ENCODE measurements around the gene EPB41L4A. TPM values are rescaled to one million over a fixed set of nuclear protein-coding genes. Genes with fewer than 3 reads are reported as not detected.
"Not testable (repeated sequence)": the region's sequence is repeated elsewhere in the genome, so short reads cannot be mapped to it uniquely, and the experiment has no call there.

The EPB41L4A gene
- total and polyA plus RNA-seq, 4 donors, result 23.4 to 67.5 (median 40.4) TPM

DNA sequence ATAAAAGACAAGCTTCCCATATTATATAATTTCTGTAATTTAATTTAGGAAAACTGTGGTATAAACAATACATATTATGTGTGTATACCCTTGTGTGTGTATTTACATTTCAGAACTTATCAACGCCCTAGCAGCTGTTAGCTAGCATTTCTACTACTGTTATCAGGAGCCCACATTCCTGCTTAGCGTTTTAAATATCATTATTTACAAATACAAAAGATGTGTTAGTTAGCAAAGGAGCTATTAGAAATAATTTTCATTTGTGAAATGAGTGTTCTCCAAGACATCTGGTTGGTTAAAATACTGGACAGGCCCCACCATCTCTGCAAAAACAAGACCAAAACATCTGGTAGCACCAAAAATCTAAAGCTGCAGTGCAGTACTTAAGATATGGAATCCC is 48.0 kb downstream of the EPB41L4A start:
- Histone ChIP-seq H3K4me3 (ENCODE audit: low read depth, low read length) (no peak overlapping the region), H3K36me3 (ENCODE audit: control insufficient read depth, insufficient read depth, low read length) (no peaks in the 10 kb centered on the region), H3K4me1 (ENCODE audit: control insufficient read depth, insufficient read depth, low read length) (no peaks in the 10 kb centered on the region), H3K27me3 (ENCODE audit: control insufficient read depth, insufficient read depth, low read length) (no peaks in the 10 kb centered on the region), H3K27ac (ENCODE audit: low read depth, low read length) (no peak overlapping the region), H3K9me3 (ENCODE audit: control insufficient read depth, insufficient read depth, low read length) (no peaks in the 10 kb centered on the region)
- no CpG with 5 or more reads among the region's 2 CpGs for WGBS (ENCODE audit: insufficient coverage)
- no peak for DNase-seq (ENCODE audit: low read depth in 4 of 6, low spot score in 6 of 6)

DNA sequence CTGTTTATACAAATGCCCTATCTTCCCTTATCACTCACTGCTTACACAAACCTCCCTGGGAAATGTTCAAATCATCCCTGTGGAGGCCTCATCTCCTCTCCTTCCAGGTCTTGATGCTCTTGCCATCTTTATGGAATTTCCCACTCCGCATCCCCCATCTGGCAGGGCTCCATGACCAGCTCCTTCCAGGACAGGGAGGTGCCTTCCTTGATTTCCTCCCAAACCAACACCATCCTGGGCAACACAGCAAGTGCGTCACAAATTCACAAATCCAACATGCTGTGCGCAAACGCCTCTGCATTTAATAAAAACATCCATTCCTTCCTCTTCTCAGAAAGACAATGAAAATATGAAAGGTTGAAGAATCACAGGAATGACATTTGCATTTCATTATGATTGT is 51.7 kb downstream of the EPB41L4A start:
- Histone ChIP-seq H3K36me3 (ENCODE audit: control insufficient read depth, insufficient read depth, low read length) (no peaks in the 10 kb centered on the region), H3K27me3 (ENCODE audit: control insufficient read depth, insufficient read depth, low read length) (no peaks in the 10 kb centered on the region), H3K4me3 (ENCODE audit: low read depth, low read length) (no peak overlapping the region), H3K9me3 (ENCODE audit: control insufficient read depth, insufficient read depth, low read length) (no peaks in the 10 kb centered on the region), H3K27ac (ENCODE audit: low read depth, low read length) (no peak overlapping the region), H3K4me1 (ENCODE audit: control insufficient read depth, insufficient read depth, low read length) (no peaks in the 10 kb centered on the region)
- WGBS (ENCODE audit: insufficient coverage), result 79% methylated on average over 1 of the region's 4 CpGs
- DNase-seq (ENCODE audit: low read depth in 4 of 6, low spot score in 6 of 6), result no peak

GRCh38 chr5:112366987-112367386 is 52.1 kb downstream of the EPB41L4A start:
- Histone ChIP-seq H3K27ac (ENCODE audit: low read depth, low read length) (no peak overlapping the region), H3K27me3 (ENCODE audit: control insufficient read depth, insufficient read depth, low read length) (no peaks in the 10 kb centered on the region), H3K4me1 (ENCODE audit: control insufficient read depth, insufficient read depth, low read length) (no peaks in the 10 kb centered on the region), H3K36me3 (ENCODE audit: control insufficient read depth, insufficient read depth, low read length) (no peaks in the 10 kb centered on the region), H3K4me3 (ENCODE audit: low read depth, low read length) (no peak overlapping the region), H3K9me3 (ENCODE audit: control insufficient read depth, insufficient read depth, low read length) (no peaks in the 10 kb centered on the region)
- no peak for DNase-seq (ENCODE audit: low read depth in 4 of 6, low spot score in 6 of 6)
- WGBS (ENCODE audit: insufficient coverage), result 63% methylated on average over 2 of the region's 2 CpGs

- H3K27ac ChIP-seq (ENCODE audit: low read depth, low read length); DNase-seq (ENCODE audit: low read depth in 4 of 6, low spot score in 6 of 6); H3K9me3 ChIP-seq (ENCODE audit: control insufficient read depth, insufficient read depth, low read length); H3K4me1 ChIP-seq (ENCODE audit: control insufficient read depth, insufficient read depth, low read length); H3K27me3 ChIP-seq (ENCODE audit: control insufficient read depth, insufficient read depth, low read length); H3K4me3 ChIP-seq (ENCODE audit: low read depth, low read length); H3K36me3 ChIP-seq (ENCODE audit: control insufficient read depth, insufficient read depth, low read length): not testable (repeated sequence)
- 90% methylated on average over 20 of the region's 26 CpGs for WGBS (ENCODE audit: insufficient coverage)
Observed at GRCh38 chr5:112360740-112361139, 58.3 kb downstream of the EPB41L4A start.

DNA sequence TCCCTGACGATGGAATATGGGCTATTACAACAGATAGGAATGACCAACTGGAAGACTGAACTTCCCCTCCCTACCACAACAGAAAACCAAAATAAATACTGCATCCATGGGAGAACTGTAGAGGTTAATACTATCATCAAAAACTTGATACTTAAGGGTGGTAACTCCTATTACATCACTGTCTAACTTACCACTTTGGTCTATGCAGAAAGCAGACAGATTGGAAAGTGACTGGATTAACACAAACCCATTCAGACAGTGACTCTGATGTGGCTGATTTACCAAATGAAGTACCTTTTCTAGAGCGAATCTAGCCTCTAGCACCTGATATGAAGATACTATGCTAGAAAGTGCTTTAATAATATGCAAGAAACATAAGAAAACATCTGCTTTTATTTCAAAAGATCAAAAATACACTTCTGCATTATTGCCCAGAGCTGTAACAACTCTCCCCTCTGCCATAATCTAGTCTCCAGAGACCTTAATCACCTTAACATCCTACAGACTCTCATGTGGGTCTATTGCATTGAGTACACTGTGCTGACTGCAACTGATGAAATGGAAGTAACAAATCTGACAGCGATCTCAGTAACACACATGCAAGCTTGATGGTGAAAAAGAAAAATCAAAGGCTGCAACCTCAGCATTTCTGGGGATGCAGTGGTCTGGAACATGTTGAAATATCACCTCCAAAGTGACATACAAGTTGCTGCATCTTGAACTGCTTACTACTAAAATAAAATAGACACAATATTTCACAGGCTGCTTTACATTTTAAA is 62.7 kb downstream of the EPB41L4A start:
- Histone ChIP-seq H3K9me3 (ENCODE audit: control insufficient read depth, insufficient read depth, low read length) (no peaks in the 10 kb centered on the region), H3K4me1 (ENCODE audit: control insufficient read depth, insufficient read depth, low read length) (no peaks in the 10 kb centered on the region), H3K27me3 (ENCODE audit: control insufficient read depth, insufficient read depth, low read length) (no peaks in the 10 kb centered on the region), H3K4me3 (ENCODE audit: low read depth, low read length) (no peak overlapping the region), H3K27ac (ENCODE audit: low read depth, low read length) (no peak overlapping the region), H3K36me3 (ENCODE audit: control insufficient read depth, insufficient read depth, low read length) (peaks cover 3% of the 10 kb centered on the region)
- WGBS (ENCODE audit: insufficient coverage), result no CpG with 5 or more reads among the region's 3 CpGs
- DNase-seq (ENCODE audit: low read depth in 4 of 6, low spot score in 6 of 6), result peak in 1 of 6 donors; percentile 44

GRCh38 chr5:112355058-112355685 is 63.9 kb downstream of the EPB41L4A start:
- DNase-seq (ENCODE audit: low read depth in 4 of 6, low spot score in 6 of 6), result peak in 1 of 6 donors; percentile 23
- Histone ChIP-seq H3K36me3 (ENCODE audit: control insufficient read depth, insufficient read depth, low read length) (peaks cover 3% of the 10 kb centered on the region), H3K27ac (ENCODE audit: low read depth, low read length) (peak overlapping the region; percentile 25), H3K4me1 (ENCODE audit: control insufficient read depth, insufficient read depth, low read length) (no peaks in the 10 kb centered on the region), H3K9me3 (ENCODE audit: control insufficient read depth, insufficient read depth, low read length) (no peaks in the 10 kb centered on the region), H3K4me3 (ENCODE audit: low read depth, low read length) (no peak overlapping the region), H3K27me3 (ENCODE audit: control insufficient read depth, insufficient read depth, low read length) (no peaks in the 10 kb centered on the region)
- 83% methylated on average over 1 of the region's 5 CpGs for WGBS (ENCODE audit: insufficient coverage)

DNA sequence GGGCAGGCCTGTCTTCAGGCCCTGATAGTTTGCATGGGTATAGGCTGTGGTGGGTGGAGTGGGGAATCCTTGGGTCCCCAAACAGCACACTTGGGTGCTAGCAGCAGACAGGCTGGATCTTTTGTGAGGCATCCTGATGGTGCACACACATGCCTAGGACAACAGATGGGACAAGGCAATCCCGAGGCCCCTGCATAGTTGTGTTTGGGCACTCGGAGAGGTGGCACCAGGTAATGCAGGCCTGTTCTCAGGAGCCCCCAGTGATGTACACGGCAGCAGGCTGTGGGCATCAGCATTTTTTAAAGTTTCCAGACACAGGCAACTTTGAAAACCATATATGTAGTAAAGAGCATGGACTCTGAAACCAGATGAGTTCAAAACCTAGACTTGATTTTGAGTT is 65.4 kb downstream of the EPB41L4A start:
- no peak for DNase-seq (ENCODE audit: low read depth in 4 of 6, low spot score in 6 of 6)
- no peaks in the 10 kb centered on the region for H3K4me1 ChIP-seq (ENCODE audit: control insufficient read depth, insufficient read depth, low read length)
- H3K4me3 ChIP-seq (ENCODE audit: low read depth, low read length), result no peak overlapping the region
- H3K27ac ChIP-seq (ENCODE audit: low read depth, low read length), result no peak overlapping the region
- WGBS (ENCODE audit: insufficient coverage), result 76% methylated on average over 3 of the region's 3 CpGs
- peaks cover 3% of the 10 kb centered on the region for H3K36me3 ChIP-seq (ENCODE audit: control insufficient read depth, insufficient read depth, low read length)
- no peaks in the 10 kb centered on the region for H3K27me3 ChIP-seq (ENCODE audit: control insufficient read depth, insufficient read depth, low read length)
- H3K9me3 ChIP-seq (ENCODE audit: control insufficient read depth, insufficient read depth, low read length), result no peaks in the 10 kb centered on the region

GRCh38 chr5:112351225-112351624 is 67.9 kb downstream of the EPB41L4A start:
- H3K4me3 ChIP-seq (ENCODE audit: low read depth, low read length), result no peak overlapping the region
- H3K4me1 ChIP-seq (ENCODE audit: control insufficient read depth, insufficient read depth, low read length), result no peaks in the 10 kb centered on the region
- WGBS (ENCODE audit: insufficient coverage), result no CpG with 5 or more reads among the region's 3 CpGs
- no peaks in the 10 kb centered on the region for H3K27me3 ChIP-seq (ENCODE audit: control insufficient read depth, insufficient read depth, low read length)
- H3K27ac ChIP-seq (ENCODE audit: low read depth, low read length), result no peak overlapping the region
- H3K36me3 ChIP-seq (ENCODE audit: control insufficient read depth, insufficient read depth, low read length), result peaks cover 3% of the 10 kb centered on the region
- no peaks in the 10 kb centered on the region for H3K9me3 ChIP-seq (ENCODE audit: control insufficient read depth, insufficient read depth, low read length)
- no peak for DNase-seq (ENCODE audit: low read depth in 4 of 6, low spot score in 6 of 6)

DNA sequence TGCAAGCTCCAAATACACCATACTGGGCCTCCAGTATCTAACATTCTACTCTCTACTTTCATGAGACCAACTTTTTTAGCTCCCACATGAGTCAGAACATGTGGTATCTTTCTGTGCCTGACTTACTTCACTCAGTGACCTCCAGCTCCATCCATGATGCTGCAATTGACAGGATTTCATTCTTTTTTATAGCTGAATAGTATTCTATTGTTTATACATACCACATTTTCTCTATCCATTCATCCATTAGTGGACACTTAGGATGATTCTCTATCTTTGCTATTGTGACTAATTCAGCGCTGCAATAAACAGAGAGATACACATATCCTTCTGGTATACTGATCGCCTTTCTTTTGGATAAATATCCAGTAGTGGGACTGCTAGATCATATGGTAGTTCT is 68.5 kb downstream of the EPB41L4A start:
- Histone ChIP-seq H3K27ac (ENCODE audit: low read depth, low read length) (no peak overlapping the region), H3K9me3 (ENCODE audit: control insufficient read depth, insufficient read depth, low read length) (no peaks in the 10 kb centered on the region), H3K4me1 (ENCODE audit: control insufficient read depth, insufficient read depth, low read length) (no peaks in the 10 kb centered on the region), H3K4me3 (ENCODE audit: low read depth, low read length) (no peak overlapping the region), H3K36me3 (ENCODE audit: control insufficient read depth, insufficient read depth, low read length) (peaks cover 3% of the 10 kb centered on the region), H3K27me3 (ENCODE audit: control insufficient read depth, insufficient read depth, low read length) (no peaks in the 10 kb centered on the region)
- WGBS (ENCODE audit: insufficient coverage), result no CpG with 5 or more reads among the region's 2 CpGs
- DNase-seq (ENCODE audit: low read depth in 4 of 6, low spot score in 6 of 6), result peak in 1 of 6 donors; percentile 12

DNA sequence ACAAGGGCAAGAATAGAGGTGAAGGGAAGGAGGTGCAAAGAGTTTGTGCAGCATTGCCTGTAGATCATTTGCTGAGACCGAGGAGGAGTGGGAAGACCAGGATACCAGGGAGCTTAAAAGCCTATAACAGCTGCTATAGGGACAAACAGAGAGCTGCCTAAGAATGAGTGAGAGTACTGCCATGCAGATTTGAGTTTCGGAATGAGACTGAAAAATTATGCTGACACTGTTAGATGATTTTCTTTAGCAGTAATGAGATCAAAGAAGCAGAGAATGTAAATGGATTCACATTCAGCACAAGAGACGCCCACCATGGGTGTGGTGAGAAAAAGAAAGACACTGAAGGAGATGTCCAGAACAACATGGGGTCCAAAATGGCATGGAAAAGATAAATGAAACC is 69.7 kb downstream of the EPB41L4A start:
- H3K9me3 ChIP-seq (ENCODE audit: control insufficient read depth, insufficient read depth, low read length), result no peaks in the 10 kb centered on the region
- no peaks in the 10 kb centered on the region for H3K4me1 ChIP-seq (ENCODE audit: control insufficient read depth, insufficient read depth, low read length)
- H3K27me3 ChIP-seq (ENCODE audit: control insufficient read depth, insufficient read depth, low read length), result no peaks in the 10 kb centered on the region
- WGBS (ENCODE audit: insufficient coverage), result 81% methylated on average over 3 of the region's 3 CpGs
- H3K27ac ChIP-seq (ENCODE audit: low read depth, low read length), result no peak overlapping the region
- H3K36me3 ChIP-seq (ENCODE audit: control insufficient read depth, insufficient read depth, low read length), result peaks cover 3% of the 10 kb centered on the region
- DNase-seq (ENCODE audit: low read depth in 4 of 6, low spot score in 6 of 6), result no peak
- H3K4me3 ChIP-seq (ENCODE audit: low read depth, low read length), result no peak overlapping the region
